ENCODE measurements around the gene IRAK3.

DNA sequence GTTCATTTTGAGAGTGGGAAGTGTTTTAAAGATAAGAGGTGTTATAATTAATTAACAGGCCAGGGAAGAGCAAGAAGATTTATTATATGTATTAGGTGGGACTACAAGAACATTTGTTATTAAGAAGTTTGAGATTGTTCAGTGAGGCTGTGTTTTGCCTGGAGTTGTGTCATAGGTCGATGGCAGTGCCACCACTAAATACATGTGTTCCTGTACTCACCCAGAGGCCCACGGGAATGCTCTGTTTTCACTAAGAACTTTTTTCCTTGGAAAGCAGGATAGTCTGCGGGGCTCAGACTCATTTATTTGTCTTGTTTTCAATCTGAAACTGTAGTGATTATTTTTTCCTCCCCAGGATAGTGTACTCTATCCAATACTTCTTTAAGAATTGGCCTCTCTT is 10.1 kb downstream of the IRAK3 start:
- TF ChIP-seq, protein P1, sequence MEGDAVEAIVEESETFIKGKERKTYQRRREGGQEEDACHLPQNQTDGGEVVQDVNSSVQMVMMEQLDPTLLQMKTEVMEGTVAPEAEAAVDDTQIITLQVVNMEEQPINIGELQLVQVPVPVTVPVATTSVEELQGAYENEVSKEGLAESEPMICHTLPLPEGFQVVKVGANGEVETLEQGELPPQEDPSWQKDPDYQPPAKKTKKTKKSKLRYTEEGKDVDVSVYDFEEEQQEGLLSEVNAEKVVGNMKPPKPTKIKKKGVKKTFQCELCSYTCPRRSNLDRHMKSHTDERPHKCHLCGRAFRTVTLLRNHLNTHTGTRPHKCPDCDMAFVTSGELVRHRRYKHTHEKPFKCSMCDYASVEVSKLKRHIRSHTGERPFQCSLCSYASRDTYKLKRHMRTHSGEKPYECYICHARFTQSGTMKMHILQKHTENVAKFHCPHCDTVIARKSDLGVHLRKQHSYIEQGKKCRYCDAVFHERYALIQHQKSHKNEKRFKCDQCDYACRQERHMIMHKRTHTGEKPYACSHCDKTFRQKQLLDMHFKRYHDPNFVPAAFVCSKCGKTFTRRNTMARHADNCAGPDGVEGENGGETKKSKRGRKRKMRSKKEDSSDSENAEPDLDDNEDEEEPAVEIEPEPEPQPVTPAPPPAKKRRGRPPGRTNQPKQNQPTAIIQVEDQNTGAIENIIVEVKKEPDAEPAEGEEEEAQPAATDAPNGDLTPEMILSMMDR (IDR thresholded peaks at IDR 0.05), result no peak
- TF ChIP-seq POLR2A (IDR thresholded peaks at IDR 0.05) (no peak), POLR2AphosphoS5 (IDR thresholded peaks at IDR 0.05) (no peak), EP300 (IDR thresholded peaks at IDR 0.05; ENCODE audit: low read depth) (no peak)
